Choroid plexus epithelial cell (primary cell): ENCODE results near the gene FNDC1.

Experiments used
- DNase-seq: peaks from one replicate; pipeline ENCODE4 v3.0.0-alpha.2; 2010; ENCODE audit warnings: low read depth
- H3K4me3 ChIP-seq: 2 replicates; pipeline ENCODE4 v1.5.1; 2011; ENCODE audit warnings: low read depth, mild to moderate bottlenecking, control low read depth, low read length, moderate library complexity
- CTCF ChIP-seq: conservative IDR thresholded peaks from 2 replicates; pipeline ENCODE4 v1.5.1; 2011; ENCODE audit warnings: low read depth, mild to moderate bottlenecking, control low read depth, inconsistent platforms, low read length, moderate library complexity

FNDC1 gene

DNA sequence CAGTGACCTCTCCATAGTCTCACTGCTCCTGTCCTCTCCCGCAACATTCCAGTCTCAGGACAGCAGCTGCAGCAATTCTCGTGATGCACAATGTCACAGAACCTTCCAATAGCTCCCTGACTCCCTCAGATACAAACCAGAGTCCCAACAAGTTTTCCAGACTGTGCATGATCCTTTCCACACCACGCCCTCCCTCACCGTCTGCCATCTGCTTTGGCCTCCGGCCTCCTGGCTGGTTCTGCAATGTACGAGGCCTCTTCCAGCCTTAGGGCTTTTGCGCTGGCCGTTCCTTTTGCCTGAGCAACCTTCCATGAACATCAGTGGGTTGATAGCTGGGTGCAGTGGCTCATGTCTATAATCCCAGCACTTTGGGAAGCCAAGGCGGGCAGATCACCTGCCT is 9.6 kb downstream of the FNDC1 start:
- DNase-seq: no peak
- TF ChIP-seq CTCF: no peak
- H3K4me3 ChIP-seq: no peak overlapping the region

- TF ChIP-seq CTCF: no peak
- no peak for DNase-seq
- no peak overlapping the region for H3K4me3 ChIP-seq
Measured at GRCh38 chr6:159180001-159180400, 10.8 kb downstream of the FNDC1 start.

- H3K4me3 ChIP-seq: no peak overlapping the region
- no peak for DNase-seq
- TF ChIP-seq CTCF: no peak
Measured at GRCh38 chr6:159181914-159182313, 12.7 kb downstream of the FNDC1 start.

DNA sequence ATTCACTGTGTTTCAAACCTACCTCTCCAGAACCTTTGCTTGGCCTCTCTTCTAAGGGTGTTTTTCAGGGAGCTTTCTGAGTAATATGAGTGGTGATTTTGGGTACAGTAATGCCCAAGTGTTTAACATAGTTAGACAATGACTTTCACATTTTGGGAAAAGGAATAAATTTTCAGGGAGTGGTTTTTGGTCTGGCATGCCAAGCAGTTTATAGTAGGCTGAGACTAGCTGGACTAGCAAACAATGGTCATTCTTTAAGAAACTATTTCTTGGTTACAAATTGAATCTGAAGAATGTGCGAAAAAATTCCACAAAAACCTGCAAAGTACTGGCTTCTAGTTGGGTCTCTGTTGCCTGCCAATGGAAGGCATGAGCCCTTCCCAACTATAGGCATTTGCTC is 15.4 kb downstream of the FNDC1 start:
- no peak for TF ChIP-seq CTCF
- no peak for DNase-seq
- no peak overlapping the region for H3K4me3 ChIP-seq

GRCh38 chr6:159190460-159190859 is 21.3 kb downstream of the FNDC1 start:
- no peak for DNase-seq
- TF ChIP-seq CTCF: no peak

DNA sequence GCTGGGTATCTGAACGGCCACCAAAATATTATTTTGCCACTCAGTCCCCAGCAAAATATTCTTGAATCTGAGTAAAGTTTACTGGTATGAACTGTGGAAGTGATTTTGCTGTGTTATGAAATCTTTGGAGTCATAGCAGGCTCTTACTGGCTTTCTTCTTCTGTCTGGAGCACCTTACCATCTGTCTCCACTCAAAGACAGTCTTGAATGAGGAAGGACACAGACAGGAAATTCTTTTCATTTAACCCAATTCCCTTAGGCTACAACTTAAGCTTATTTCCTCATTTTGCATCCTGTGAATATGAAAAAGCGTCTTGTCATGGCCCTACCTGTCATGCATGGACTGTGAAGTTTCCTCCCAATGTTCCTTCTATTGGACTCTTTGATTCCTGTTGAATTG is 24.7 kb downstream of the FNDC1 start:
- H3K4me3 ChIP-seq: no peak overlapping the region
- TF ChIP-seq CTCF: no peak
- no peak for DNase-seq

More at GRCh38 chr6:159190460-159190859, 21.3 kb downstream of the FNDC1 start:
- H3K4me3 ChIP-seq: no peak overlapping the region

- H3K4me3 ChIP-seq: no peak overlapping the region
- DNase-seq: no peak
- TF ChIP-seq CTCF: no peak
Measured at GRCh38 chr6:159194421-159194820, 25.2 kb downstream of the FNDC1 start.
